ENCODE results near the gene CFAP73. TPM values are rescaled to one million over a fixed set of nuclear protein-coding genes. Genes with fewer than 3 reads are reported as not detected.

CFAP73 gene
- polyA plus RNA-seq, 1 of the 3 experiments (the other 2 are of a cell fraction), result not detected

GRCh38 chr12:113203852-113204760 is 54.6 kb downstream of the CFAP73 start:
- WGBS (ENCODE audit: low lambda C conversion rate), result 92% methylated on average over 8 of the region's 8 CpGs
- Histone ChIP-seq H3K4me1 (ENCODE audit: control insufficient read depth in 1 of 2, insufficient read depth in 2 of 2, low read depth in 1 of 2, low read length in 1 of 2) (peaks cover 0 to 10% of the 10 kb centered on the region in 2 experiments; a peak in 1 of 4 replicates), H3K27me3 (ENCODE audit: insufficient read depth) (no peaks in the 10 kb centered on the region), H3K4me2 (no peak overlapping the region), H3K4me3 (ENCODE audit: low read depth in 2 of 2, low read length in 1 of 2) (no peak overlapping the region), H4K20me1 (ENCODE audit: insufficient read depth) (no peaks in the 10 kb centered on the region), H2AFZ (ENCODE audit: low read depth) (no peak overlapping the region), H3K9ac (no peak overlapping the region), H3K9me2 (no peaks in the 10 kb centered on the region), H3K27ac (ENCODE audit: low read depth in 2 of 2, low read length in 1 of 2) (no peak overlapping the region), H3K36me3 (replicated peaks in 1 of 2; ENCODE audit: control insufficient read depth in 1 of 2, insufficient read depth in 2 of 2, low read length in 1 of 2) (no peaks in the 10 kb centered on the region), H3K79me2 (ENCODE audit: insufficient read depth) (no peaks in the 10 kb centered on the region), H3K9me3 (no peaks in the 10 kb centered on the region), H3F3A (replicated peaks; ENCODE audit: insufficient read depth) (no peaks in the 10 kb centered on the region)
- DNase-seq, result no peak
- POLR2A ChIA-PET, result interaction anchor here (0.8 kb wide), 1 partner anchor 55 kb away, joined by 3 read pairs; no protein-coding TSS in a partner anchor
- CTCF ChIA-PET, result interaction anchor here (0.7 to 3.7 kb wide), 4 partner anchors 9 to 221 kb away, joined by 3 to 14 read pairs (median 4); no protein-coding TSS in a partner anchor
- TF ChIP-seq ELF1 (IDR thresholded peaks at IDR 0.05) (no peak), NFIC (IDR thresholded peaks at IDR 0.05; ENCODE audit: borderline replicate concordance) (no peak), RXRA (IDR thresholded peaks at IDR 0.05; ENCODE audit: borderline replicate concordance, low read depth) (no peak), MEF2A (IDR thresholded peaks at IDR 0.05; ENCODE audit: borderline replicate concordance, low read depth) (no peak), MAX (IDR thresholded peaks at IDR 0.05; ENCODE audit: low read depth) (no peak), GABPA (IDR thresholded peaks at IDR 0.05; ENCODE audit: low read depth) (no peak), USF2 (IDR thresholded peaks at IDR 0.05; ENCODE audit: borderline replicate concordance, low read depth, low read length) (no peak), ZBTB33 (IDR thresholded peaks at IDR 0.05; ENCODE audit: borderline replicate concordance, low read depth) (no peak), SMC3 (IDR thresholded peaks at IDR 0.05; ENCODE audit: low read depth, low read length) (no peak), FOXJ3 (CRISPR knock-in tag; IDR thresholded peaks at IDR 0.05) (no peak), MXI1 (IDR thresholded peaks at IDR 0.05; ENCODE audit: low read depth, low read length) (no peak), POLR2AphosphoS5 (IDR thresholded peaks at IDR 0.05; ENCODE audit: low read depth, low read length) (no peak), USF1 (IDR thresholded peaks at IDR 0.05; ENCODE audit: borderline replicate concordance, low read depth) (no peak), TEAD4 (IDR thresholded peaks at IDR 0.05; ENCODE audit: borderline replicate concordance, insufficient read depth) (no peak), RCOR1 (IDR thresholded peaks at IDR 0.05; ENCODE audit: low read length) (no peak), JUND (IDR thresholded peaks at IDR 0.05) (no peak), NRF1 (IDR thresholded peaks at IDR 0.05; ENCODE audit: low read depth, low read length) (no peak), RAD21 (IDR thresholded peaks at IDR 0.05; ENCODE audit: low read length) (no peak)
- TF ChIP-seq, protein P1, sequence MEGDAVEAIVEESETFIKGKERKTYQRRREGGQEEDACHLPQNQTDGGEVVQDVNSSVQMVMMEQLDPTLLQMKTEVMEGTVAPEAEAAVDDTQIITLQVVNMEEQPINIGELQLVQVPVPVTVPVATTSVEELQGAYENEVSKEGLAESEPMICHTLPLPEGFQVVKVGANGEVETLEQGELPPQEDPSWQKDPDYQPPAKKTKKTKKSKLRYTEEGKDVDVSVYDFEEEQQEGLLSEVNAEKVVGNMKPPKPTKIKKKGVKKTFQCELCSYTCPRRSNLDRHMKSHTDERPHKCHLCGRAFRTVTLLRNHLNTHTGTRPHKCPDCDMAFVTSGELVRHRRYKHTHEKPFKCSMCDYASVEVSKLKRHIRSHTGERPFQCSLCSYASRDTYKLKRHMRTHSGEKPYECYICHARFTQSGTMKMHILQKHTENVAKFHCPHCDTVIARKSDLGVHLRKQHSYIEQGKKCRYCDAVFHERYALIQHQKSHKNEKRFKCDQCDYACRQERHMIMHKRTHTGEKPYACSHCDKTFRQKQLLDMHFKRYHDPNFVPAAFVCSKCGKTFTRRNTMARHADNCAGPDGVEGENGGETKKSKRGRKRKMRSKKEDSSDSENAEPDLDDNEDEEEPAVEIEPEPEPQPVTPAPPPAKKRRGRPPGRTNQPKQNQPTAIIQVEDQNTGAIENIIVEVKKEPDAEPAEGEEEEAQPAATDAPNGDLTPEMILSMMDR (IDR thresholded peaks at IDR 0.05), result no peak

All from SK-N-SH (cell line).